NCI-H146 (cell line): Measurements from ENCODE around the gene SQSTM1.

Experiments
- DNase-seq: peaks from one replicate; lab custom pipeline; 2025; lab: John Stamatoyannopoulos, UW

SQSTM1 gene

DNA sequence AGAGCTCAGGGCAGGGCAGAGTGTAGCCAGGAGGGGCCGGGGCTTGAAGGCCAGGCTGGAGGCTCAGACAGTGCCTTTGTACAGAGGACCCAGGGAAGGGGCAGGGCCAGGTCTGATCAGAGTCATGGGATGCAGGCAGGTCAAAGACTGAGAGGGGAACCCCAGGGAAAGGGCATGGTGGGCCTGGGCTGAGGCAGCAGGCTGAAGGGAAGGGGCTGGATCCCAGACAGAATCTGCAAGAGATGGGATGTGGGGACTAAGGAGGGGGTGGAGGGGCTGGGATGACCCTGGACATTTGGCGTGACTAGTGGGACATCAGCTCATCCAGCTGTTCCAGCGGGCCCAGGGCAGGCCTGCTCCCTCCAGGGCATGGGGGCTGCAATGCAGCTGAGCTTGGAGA lies 53.4 kb downstream of the SQSTM1 start:
- DNase-seq, result no peak

DNA sequence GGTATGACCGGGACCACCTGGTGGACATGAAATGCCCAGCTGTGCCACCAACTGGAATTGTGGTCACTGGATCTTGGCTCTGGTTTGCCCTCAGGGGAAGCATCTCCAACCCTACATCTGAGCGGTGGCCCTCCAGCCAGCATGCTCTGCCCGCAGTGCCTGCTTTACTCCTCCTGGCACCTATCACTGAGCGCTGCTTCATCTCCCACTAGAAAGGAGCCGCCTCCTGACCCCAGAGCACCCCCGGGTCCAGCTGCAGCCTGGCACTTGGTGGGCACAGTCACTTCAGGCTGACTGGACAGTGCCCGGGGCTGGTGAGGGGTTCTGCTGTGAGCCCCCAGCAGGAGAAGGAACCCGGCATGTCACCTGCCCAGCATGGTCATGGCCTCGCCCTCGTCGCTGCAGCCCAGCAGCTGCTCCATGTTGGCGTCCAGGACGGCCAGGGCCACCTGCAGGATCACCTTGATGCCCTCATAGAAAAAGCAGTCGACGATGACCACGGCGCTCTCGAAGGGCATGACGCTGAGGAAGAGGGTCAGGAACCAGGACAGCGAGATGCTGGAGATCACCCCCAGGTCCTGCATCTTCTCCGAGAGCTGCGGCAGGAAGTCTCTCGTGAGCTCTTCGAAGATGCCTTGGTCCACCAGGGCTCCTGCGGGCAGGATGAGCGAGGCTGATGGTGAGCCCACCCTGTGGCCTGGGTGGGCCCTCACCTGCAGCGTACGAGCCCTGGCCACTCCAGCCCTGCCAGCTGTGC lies 54.0 kb downstream of the SQSTM1 start:
- no peak for DNase-seq

DNA sequence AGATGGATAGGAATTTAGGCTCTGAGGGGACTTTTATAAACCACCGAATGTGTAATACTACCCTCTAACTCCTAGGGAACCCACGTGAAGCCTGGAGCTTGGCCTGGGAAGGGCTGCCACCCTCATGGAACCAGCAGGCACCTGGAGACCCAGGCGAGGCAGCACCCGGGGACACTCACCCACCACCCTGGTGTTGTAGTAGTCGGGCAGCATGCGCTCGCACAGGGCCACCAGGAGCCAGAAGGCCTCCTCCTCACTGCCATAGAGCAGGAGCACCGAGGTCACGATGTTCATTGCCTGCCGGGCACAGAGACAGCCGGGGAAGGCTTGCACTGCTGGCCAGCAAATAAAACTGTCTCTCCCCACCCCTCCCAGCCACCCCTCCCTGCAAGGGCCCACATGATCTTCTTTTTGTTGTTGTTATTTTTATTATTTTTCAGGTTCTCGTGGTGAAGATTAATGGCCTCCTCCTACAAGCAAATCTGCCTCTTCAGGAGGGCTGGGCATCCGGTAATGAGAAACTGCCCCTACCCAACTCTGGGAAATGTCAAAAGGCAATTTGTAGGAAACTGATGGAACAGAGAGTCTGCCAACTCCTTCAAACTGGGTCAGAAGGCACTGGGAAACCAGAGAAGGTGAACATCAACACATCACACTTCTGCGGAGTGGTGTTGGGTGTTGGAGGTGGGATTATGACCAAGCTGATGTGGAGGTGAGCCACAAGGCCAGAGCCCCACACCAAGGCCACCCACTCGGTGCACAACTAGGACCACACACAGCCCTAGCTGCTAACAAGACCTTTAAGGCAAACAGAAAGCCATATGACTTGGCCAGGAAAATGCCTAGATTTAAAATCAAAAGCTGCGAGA lies 55.3 kb downstream of the SQSTM1 start:
- no peak for DNase-seq

DNA sequence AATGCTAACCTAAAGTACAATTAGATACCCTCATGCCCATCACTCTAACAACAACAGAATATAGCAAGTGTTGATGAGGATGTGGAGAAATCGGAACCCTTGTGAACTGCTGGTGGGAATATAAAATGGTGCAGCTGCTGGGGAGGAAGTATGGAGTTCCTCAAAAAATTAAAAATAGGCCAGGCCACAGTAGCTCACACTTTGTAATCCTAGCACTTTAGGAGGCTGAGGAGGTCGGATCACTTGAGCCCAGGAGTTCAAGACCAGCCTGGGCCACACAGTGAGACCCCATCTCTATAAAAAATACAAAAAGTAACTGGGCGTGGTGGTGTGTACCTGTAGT lies 55.9 kb downstream of the SQSTM1 start:
- no peak for DNase-seq

DNA sequence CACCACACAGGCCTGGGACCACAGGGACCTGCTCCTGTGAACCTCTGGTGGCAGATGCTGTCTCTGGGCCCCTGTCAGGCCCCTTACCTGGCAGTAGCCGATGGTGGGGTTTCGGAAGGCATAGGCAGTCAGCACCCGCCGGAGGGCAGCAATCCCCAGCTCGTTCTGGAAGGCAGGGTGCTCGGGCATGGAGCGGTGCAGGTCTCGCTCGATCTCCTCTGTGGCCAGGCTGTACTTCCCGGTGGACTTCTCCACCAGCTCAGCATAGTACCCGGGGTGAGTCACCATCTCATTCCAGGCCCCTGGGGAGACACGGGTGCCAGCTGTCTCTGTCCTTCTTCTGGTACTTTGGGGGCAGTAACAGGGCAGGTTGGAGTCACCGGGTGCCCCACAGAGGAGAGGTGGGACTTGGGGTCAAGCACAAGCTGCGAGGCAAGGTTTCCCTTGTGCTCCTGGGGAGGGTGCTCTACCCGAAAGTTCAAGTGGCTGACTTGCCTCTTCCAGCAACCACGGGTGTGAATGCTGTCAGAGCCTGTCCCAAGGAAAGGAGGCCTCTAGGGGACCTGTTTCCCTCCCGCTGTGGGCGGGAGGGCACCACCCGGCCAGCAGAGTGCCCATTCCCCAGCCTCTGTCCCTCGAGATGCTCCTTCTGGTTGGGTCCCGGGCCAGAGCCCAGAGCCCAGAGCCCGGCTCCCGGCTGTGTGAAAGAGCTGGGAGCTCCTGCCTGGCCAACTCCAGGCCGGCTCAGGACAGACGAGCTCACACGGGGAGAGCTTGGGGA lies 57.7 kb downstream of the SQSTM1 start:
- no peak for DNase-seq

DNA sequence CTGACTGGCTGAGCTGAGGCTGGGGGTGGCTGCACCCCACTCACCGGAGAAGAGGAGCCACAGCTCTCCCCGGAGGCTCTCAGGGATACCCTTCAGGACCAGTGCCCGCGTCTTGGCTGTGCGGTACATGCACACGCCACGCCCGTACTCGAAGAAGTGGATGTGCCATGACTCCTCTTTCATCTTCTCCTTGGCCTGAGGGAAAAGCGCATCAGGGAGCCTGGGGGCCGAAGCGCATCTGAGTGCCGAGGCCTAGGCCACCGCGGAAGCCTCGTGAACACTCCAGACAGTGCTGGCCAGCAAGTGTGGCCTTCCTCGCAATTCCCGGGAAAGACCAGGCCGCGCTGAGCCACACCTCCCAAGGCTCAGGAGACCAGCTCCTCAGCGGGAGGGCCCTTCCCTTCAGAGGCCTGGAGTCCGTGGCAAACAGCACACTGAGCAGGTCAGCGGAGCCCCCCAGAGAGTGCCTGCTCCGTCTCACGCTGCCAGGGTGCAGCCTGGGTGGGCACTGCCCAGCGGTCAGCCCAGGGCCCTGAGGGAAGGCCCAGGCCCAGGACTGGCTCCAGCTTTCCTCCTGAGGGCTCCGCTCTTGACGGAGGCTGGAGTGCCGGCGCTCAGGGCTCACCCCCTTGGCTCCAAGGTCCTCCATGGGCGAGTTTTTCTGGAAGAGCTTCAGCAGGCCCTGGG lies 58.4 kb downstream of the SQSTM1 start:
- no peak for DNase-seq

DNA sequence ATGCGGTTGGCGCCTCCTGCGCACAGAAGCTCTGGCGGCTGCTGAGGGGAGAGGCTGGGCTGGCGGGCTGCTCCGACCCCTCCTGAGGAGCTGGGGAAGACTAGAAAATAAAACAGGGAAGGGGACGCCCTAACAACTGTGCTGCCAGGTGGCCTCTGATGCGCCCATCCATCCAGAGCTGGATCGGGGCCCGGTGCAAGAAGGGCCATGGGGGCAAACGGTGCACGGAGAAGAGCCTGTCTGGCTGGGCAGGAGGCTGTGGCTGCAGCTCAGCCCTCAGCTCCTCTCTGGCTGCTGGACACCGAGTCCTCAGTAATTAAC lies 58.9 kb downstream of the SQSTM1 start:
- DNase-seq, result no peak

DNA sequence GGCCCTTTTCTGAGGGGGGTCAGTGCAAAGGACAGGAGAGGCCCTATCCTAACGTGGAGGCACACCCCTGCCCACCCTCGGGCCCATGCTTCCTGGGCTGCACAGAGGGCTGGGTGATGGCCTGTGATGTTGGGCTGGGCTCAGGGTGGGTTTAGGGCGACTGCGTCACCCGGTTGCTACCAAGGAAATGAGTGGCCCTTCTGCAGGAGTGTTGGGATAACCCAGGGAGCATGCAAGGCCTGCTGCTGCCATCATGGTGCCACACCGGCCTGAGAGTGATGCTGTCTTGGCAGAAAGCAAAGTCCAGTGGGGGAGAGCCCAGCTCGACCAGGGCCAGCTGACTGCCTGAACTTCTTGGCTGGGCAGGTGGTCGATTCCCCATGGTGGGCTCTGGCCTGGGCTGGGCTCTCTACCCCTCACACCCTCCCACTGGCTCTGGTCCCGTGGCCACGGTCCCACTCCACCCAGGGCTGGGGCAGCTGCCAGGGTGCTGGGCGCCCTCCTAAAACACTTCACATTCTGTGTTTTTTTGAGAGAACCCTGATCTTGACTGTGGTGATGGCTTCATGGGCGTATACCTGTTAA lies 59.5 kb downstream of the SQSTM1 start:
- DNase-seq, result no peak

DNA sequence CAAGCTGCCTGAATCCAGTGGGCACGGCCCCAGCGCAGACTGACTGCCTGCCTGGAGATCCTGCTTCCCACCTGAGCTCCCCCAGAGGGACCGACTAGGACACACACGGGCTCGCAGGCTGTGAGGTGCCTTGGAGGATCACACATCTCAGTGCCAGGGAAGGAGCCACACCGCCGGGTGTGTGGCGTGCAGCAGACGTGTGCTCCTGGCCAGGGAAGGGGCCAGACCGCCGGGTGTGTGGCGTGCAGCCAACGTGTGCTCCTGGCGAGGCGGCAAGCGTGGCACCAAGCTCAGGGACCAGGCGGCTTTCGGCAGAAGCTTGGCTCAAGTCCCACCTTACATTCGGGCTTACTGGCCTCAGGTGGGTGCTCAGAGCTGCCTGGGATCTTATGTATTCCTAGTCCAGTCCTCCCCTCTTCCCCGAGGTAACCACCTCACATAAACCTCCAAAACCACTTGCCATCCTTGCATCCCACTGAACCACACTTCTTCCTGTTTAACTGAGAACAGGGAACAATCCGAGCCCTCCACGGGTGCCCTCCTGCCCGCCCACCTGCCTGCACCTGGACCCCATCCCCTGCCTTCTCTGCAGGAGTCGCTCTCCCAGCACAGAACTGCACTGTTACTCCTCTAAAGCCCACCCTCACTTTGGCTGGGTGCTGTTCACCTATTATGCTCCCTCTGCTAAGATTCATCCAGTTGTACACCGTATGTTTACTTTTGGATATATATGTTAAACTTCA lies 60.3 kb downstream of the SQSTM1 start:
- DNase-seq, result no peak

DNA sequence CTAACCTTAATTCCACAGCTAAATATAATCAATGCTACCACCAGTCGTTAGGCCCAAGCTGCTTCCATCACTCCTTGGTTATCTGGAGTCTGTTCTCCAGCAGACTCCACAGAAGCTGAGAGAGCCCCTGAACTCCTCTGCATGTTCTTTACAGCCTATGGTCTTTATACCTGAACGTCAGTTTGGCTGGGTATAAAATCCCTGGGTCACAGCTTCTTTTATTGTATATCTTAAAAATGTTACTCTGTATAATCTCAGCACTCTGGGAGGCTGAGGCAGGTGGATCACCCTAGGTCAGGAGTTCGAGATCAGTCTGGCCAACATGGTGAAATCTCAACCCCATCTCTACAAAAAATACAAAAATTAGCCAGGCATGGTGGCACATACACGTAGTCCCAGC lies 61.6 kb downstream of the SQSTM1 start:
- no peak for DNase-seq

DNA sequence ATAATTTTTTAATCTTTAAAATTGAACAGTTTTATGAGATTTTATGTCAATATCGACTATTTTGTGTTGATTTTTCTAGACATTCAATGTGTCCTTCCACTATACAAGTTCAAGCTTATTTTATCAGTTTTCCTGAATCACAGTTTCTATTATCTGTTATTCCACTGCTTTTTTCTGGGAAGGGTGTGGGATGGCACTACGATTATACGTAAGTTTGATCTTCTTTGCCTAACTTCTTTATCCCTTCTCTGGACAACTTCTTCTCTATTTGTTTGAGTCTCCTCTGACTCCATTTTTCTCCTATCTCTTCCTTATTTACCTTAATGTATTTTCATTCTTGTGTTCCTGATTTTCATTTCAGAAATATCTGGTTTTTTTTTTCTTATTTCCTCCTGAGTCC lies 62.5 kb downstream of the SQSTM1 start:
- DNase-seq, result no peak

DNA sequence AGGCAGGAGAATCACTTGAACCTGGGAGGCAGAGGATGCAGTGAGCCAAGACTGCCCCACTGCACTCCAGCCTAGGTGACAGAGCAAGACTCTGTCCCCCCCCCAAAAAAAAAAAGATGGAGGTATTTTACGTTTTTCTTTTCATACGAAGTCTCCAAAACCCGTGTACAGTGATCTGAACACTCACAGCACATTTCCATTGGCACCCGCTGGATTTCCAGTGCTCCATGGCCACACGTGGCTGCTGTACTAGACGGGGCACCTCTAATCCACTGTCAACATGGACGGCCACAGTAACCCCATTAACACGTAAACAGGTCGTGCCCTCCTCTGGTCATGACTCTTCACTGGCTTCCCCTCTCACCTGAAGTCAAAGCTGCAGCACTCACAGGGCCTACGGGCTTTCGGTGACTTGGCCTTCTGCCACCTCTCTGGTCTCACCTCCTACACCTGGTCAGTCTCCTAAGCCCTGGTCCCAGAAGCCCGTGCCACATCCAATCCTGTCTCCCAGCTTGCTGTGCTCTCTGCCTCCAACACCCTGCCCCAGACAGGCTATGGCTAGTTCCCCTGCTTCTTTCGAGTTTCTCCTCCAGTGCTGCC lies 64.9 kb downstream of the SQSTM1 start:
- DNase-seq, result no peak

DNA sequence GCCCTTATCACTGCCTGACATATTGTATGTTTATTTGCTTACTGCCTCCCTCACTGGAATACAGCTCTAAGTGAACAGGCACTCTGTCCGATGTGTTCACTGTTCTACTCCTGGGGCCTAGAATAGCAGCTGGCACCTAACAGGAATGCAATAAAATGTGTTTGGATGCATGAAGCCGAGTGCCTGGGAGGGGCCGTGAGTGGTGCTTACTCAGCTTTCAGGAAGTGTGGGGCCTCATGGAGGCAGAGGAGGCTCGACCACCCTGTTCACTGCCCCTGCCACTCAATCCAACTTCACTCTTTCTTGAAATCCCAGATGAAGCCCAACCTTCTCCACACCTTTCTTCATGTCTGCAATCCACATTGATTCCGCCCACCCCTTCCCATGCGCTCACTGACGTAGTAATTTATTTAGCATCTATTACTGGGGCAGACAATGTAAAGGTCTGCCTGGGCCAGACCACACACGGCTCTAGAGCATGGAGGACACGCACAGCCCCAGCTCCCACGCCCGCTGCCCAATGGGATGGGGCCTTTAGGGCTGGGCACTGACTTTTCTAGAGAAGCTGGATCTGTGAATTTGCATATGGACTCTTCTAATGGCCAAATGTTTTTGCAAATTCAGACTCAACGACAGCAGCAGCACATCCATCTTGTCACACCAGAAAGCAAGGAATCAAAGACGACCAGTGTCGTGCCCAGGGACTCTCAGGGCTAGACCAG lies 65.6 kb downstream of the SQSTM1 start:
- no peak for DNase-seq

DNA sequence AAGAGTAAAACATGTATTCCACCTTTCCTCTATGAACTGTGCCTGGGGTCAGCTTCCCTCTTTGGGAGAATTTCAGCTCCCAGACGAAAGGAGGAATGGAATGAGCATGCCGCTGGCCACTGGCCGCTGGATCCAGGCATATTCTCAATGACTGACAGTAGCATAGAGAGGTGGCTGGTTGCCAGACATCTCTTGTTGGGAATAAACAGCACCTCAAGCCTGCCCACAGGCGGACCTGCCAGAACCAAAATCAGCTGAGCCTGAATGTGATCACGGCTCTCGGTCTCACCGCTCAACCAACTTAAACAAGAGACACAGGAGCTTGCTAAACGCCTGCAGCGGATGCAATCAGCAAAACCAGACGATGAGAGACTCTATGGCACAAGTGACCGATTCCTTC lies 66.4 kb downstream of the SQSTM1 start:
- no peak for DNase-seq
